ENCODE data around the gene ADCY10. TPM values are rescaled to one million over a fixed set of nuclear protein-coding genes. Genes with fewer than 3 reads are reported as not detected.

The ADCY10 gene
- total and polyA plus RNA-seq, 9 of the 15 experiments (the other 6 are each of a cell fraction or from before 2014, with no cell fraction given), result 0.08 to 0.86 (median 0.22) TPM

- TF ChIP-seq ZNF318 (IDR thresholded peaks at IDR 0.05; ENCODE audit: borderline replicate concordance in 1 of 2, low read depth in 1 of 2) (0 out of 4 replicates have a peak, but pooled peaks of 1 of the 2 experiments have one; percentile 25), SMAD4 (CRISPR knock-in tag; conservative IDR thresholded peaks at IDR 0.05) (peak; percentile 84), JUND (IDR thresholded peaks at IDR 0.05; ENCODE audit: borderline replicate concordance, low read depth, low read length) (peak; percentile 68), JUND (tag; IDR thresholded peaks at IDR 0.05; ENCODE audit: borderline replicate concordance, low read depth, low read length) (peak; percentile 43; the same call in 1 of the 3 replicates), HNRNPLL (IDR thresholded peaks at IDR 0.05; ENCODE audit: low read depth, low read length, poor library complexity, severe bottlenecking) (no peak), ZNF639 (CRISPR knock-in tag; conservative IDR thresholded peaks at IDR 0.05 in 1 of 2, IDR thresholded peaks at IDR 0.05 in 1 of 2) (peak in 1 of 2 experiments; percentile 47; a peak in 1 of 4 replicates), ZSCAN32 (CRISPR knock-in tag; IDR thresholded peaks at IDR 0.05) (peak; percentile 64; the same call in 1 of the 2 replicates), POLR2G (IDR thresholded peaks at IDR 0.05; ENCODE audit: low read depth, low read length) (peak; percentile 42; the same call in 1 of the 2 replicates), KAT8 (IDR thresholded peaks at IDR 0.05; ENCODE audit: low read depth) (no peak), ZNF175 (CRISPR knock-in tag; IDR thresholded peaks at IDR 0.05; ENCODE audit: low read depth) (peak; percentile 95), ZNF589 (CRISPR knock-in tag; IDR thresholded peaks at IDR 0.05; ENCODE audit: low read depth) (peak; percentile 99), CEBPG (CRISPR knock-in tag; IDR thresholded peaks at IDR 0.05) (peak; percentile 95), CEBPG (tag; conservative IDR thresholded peaks at IDR 0.05 in 1 of 2, IDR thresholded peaks at IDR 0.05 in 1 of 2) (peak; percentile 84 to 97), SMARCA5 (IDR thresholded peaks at IDR 0.05) (peak; percentile 91; the same call in 1 of the 2 replicates), ETS1 (conservative IDR thresholded peaks at IDR 0.05; ENCODE audit: control insufficient read depth, low read depth, low read length) (no peak)
Measured at GRCh38 chr1:167825419-167826079, 88.4 kb downstream of the ADCY10 start (continued).
